Mucosa of descending colon (tissue), 3 donors: Measurements from ENCODE around the gene ST6GAL1. TPM values are rescaled to one million over a fixed set of nuclear protein-coding genes. Genes with fewer than 3 reads are reported as not detected.
"Not testable (repeated sequence)": the region's sequence is repeated elsewhere in the genome, so short reads cannot be mapped to it uniquely, and the experiment has no call there.

ENCODE experiments used
- ATAC-seq: fragments of 200-7000 bp; cut with Tn5 transposase; one replicate; pipeline ENCODE4 v1.9.1; 2020; ENCODE audit warnings: mild to moderate bottlenecking, moderate library complexity
- DNase-seq, 3 donors: peaks; one replicate each; pipeline ENCODE4 v3.0.0-alpha.2; 2020
- H3K36me3 ChIP-seq: fragments of 200-600 bp; one replicate; pipeline ENCODE4 v1.8.0; 2021; ENCODE audit warnings: low read depth, mild to moderate bottlenecking
- H3K4me1 ChIP-seq: fragments of 200-600 bp; one replicate; pipeline ENCODE4 v1.8.0; 2021; ENCODE audit warnings: low read depth, mild to moderate bottlenecking
- H3K4me3 ChIP-seq: fragments of 200-600 bp; one replicate; pipeline ENCODE4 v1.8.0; 2021; ENCODE audit warnings: mild to moderate bottlenecking
- H3K9me3 ChIP-seq: fragments of 200-600 bp; one replicate; pipeline ENCODE4 v1.8.0; 2021; ENCODE audit warnings: mild to moderate bottlenecking
- intact Hi-C, 2 donors: fragments of 100-400 bp; cut with DNase I in 1 of 2; cut with micrococcal nuclease in 1 of 2; formaldehyde crosslinking; loops; one replicate each; pipeline versions ENCODE4 v1.11.0 to v1.11.1; 2022; cut with DNase I, micrococcal nuclease
- total RNA-seq, 3 donors: library from RNA; stranded (reverse); fragmentation: NEBNext Ultra II Directional in 2 of 3; extraction: Animal tissue kit (Norgen Biotek cat#: 25700) in 2 of 3; gene quantifications; one replicate each; pipeline versions ENCODE4 v1.2.1 to v1.2.4, GENCODE V29; 2021 to 2023
- TF ChIP-seq, protein P1 (sequence below): fragments of 200-600 bp; IDR thresholded peaks from one replicate; pipeline ENCODE4 v1.8.0; 2022; ENCODE audit warnings: antibody characterized with exemption, mild to moderate bottlenecking
- donor health status: DM: no; HTN: no; CAD: no; lungs with moderate emphysema.
- donor health status: DM: no; HTN: no; CAD: no.
- donor health status: DM: no; HTN: yes; CAD: no.

The ST6GAL1 gene
- total RNA-seq, 3 donors from 2014 or later, result 23.5 to 58.9 (median 53.6) TPM

DNA sequence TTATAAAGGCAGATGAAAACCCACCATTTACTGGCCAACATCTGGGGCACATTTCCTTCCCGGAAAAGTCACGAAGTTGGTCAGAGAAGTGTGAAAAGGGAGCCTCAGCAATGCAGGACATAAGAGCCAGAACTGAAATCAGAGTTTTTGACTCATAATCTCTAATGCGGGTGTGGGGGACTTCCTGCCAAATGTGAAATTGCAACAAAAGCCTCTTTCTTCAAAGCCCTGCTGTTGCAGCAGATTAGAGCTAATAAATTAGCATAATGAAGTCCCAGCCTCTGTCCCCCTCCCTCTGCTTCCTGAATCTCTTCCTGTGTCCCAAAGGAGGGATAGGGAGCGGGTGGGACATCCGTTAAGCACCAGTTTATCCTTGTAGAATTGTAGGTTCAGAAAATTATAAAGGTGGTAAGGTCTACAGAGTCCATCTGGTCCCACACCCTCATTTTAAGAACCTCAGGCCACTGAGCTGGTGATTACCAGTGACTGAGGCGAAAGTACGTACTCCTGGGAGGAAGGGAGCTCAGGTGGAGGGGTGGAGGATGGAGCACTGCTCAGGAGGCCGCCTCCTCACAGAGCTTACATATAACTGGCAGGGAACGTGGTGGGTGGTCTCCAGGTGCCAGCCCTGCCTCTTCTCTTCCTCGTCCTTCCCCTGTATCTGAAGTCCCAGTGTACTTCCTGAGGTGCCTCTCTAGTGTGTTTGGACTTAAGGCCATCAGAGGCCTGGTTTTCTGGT, 35.0 kb downstream of the ST6GAL1 start:
- TF ChIP-seq, protein P1, sequence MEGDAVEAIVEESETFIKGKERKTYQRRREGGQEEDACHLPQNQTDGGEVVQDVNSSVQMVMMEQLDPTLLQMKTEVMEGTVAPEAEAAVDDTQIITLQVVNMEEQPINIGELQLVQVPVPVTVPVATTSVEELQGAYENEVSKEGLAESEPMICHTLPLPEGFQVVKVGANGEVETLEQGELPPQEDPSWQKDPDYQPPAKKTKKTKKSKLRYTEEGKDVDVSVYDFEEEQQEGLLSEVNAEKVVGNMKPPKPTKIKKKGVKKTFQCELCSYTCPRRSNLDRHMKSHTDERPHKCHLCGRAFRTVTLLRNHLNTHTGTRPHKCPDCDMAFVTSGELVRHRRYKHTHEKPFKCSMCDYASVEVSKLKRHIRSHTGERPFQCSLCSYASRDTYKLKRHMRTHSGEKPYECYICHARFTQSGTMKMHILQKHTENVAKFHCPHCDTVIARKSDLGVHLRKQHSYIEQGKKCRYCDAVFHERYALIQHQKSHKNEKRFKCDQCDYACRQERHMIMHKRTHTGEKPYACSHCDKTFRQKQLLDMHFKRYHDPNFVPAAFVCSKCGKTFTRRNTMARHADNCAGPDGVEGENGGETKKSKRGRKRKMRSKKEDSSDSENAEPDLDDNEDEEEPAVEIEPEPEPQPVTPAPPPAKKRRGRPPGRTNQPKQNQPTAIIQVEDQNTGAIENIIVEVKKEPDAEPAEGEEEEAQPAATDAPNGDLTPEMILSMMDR, result no peak
- no peak for DNase-seq
- intact Hi-C loops, result no loop called here
- no peaks in the 10 kb centered on the region for H3K9me3 ChIP-seq
- no peaks in the 10 kb centered on the region for H3K4me1 ChIP-seq
- no peaks in the 10 kb centered on the region for H3K36me3 ChIP-seq
- ATAC-seq, result no peak
- no peak overlapping the region for H3K4me3 ChIP-seq

DNA sequence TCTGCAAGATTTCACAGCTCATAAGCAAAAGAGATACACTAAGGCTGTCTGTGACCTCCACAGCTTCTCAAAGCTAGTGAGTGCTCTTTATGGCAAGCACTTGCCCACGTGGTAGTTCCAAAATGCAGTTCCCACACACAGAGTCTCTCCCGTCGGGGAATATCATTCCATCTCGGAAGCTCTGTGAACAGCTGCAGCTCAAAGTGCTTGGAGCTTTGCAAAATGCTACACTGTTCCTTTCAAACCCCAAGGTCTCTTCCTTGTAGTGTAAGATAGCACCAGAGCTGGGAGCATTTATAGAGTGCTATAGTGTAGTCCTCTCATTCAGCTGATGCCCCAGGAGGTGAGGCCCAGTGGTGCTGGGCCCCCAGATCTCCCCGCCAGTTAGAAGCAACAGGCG, 36.1 kb downstream of the ST6GAL1 start:
- TF ChIP-seq, protein P1, result no peak
- H3K4me1 ChIP-seq, result no peaks in the 10 kb centered on the region
- H3K4me3 ChIP-seq, result no peak overlapping the region
- DNase-seq, result no peak
- intact Hi-C loops, result no loop called here
- no peaks in the 10 kb centered on the region for H3K9me3 ChIP-seq
- ATAC-seq, result no peak
- H3K36me3 ChIP-seq, result no peaks in the 10 kb centered on the region

- H3K4me3 ChIP-seq, DNase-seq, ATAC-seq, H3K36me3 ChIP-seq, H3K4me1 ChIP-seq, H3K9me3 ChIP-seq, intact Hi-C loops: not testable (repeated sequence)
These were observed 36.9 kb downstream of the ST6GAL1 start for GRCh38 chr3:186967236-186967635.

DNA sequence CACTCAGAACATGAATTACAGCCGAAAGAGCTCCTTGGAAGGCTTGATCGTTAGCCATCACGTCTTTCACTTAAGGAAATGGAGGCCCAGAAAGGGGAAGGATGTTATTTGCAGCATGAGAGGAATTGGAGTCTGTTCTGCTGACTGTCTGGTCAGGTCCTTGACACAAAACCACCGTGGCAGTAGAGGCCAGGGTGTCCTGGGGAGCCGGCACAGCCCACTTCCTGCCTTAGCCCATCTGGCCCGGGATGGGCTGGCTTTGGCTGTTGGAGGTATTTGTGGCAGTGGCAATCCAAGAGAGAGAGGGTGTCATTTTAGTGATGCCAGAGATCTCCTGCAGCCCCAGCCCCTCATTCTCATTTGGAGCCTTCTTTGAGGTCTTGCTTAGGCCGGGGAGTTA, 37.4 kb downstream of the ST6GAL1 start:
- H3K9me3 ChIP-seq, result no peaks in the 10 kb centered on the region
- TF ChIP-seq, protein P1, result no peak
- intact Hi-C loops, result no loop called here
- no peaks in the 10 kb centered on the region for H3K36me3 ChIP-seq
- no peaks in the 10 kb centered on the region for H3K4me1 ChIP-seq
- H3K4me3 ChIP-seq, result no peak overlapping the region
- no peak for DNase-seq
- peak; percentile 16 for ATAC-seq

- TF ChIP-seq, protein P1, result no peak
- DNase-seq (no peak), ATAC-seq (no peak)
- H3K36me3 ChIP-seq, result no peaks in the 10 kb centered on the region
- H3K4me1 ChIP-seq, result no peaks in the 10 kb centered on the region
- intact Hi-C loops, result no loop called here
- no peaks in the 10 kb centered on the region for H3K9me3 ChIP-seq
- no peak overlapping the region for H3K4me3 ChIP-seq
These were observed 39.3 kb downstream of the ST6GAL1 start for GRCh38 chr3:186969607-186970006.

GRCh38 chr3:186971106-186971505, 40.8 kb downstream of the ST6GAL1 start:
- ATAC-seq, H3K4me1 ChIP-seq, intact Hi-C loops, DNase-seq, H3K36me3 ChIP-seq, H3K4me3 ChIP-seq, H3K9me3 ChIP-seq: not testable (repeated sequence)

- intact Hi-C loops, result no loop called here
- Histone ChIP-seq H3K4me3 (no peak overlapping the region), H3K9me3 (no peaks in the 10 kb centered on the region), H3K4me1 (no peaks in the 10 kb centered on the region), H3K36me3 (no peaks in the 10 kb centered on the region)
- DNase-seq (no peak), ATAC-seq (no peak)
- TF ChIP-seq, protein P1, result no peak
These were observed 41.3 kb downstream of the ST6GAL1 start for GRCh38 chr3:186971578-186971977.
